Nephron (organoid): ENCODE results near the gene NEURL3.

ENCODE experiments used
- H3K27ac Mint-ChIP-seq, 3 experiments: 2 replicates each; pipeline ENCODE4 v1.8.0; 2020; ENCODE audit warnings: mixed read lengths in 3 of 3, mild to moderate bottlenecking in 2 of 3, moderate library complexity in 1 of 3
- H3K27me3 Mint-ChIP-seq: 2 replicates; pipeline ENCODE4 v1.8.0; 2021; ENCODE audit warnings: low read depth, mild to moderate bottlenecking, moderate library complexity, mixed read lengths
- H3K36me3 Mint-ChIP-seq: 2 replicates; pipeline ENCODE4 v1.8.0; 2020; ENCODE audit warnings: low read depth, mixed read lengths
- H3K4me1 Mint-ChIP-seq: 2 replicates; pipeline ENCODE4 v1.8.0; 2020; ENCODE audit warnings: mixed read lengths
- H3K4me3 Mint-ChIP-seq, 3 experiments: 2 replicates each; pipeline ENCODE4 v1.8.0; 2020; ENCODE audit warnings: mild to moderate bottlenecking in 3 of 3, mixed read lengths in 3 of 3, moderate library complexity in 2 of 3
- H3K9me3 Mint-ChIP-seq: 2 replicates; pipeline ENCODE4 v1.8.0; 2020; ENCODE audit warnings: mixed read lengths
- CTCF ChIP-seq, 3 experiments: fragments of 200-600 bp; sonication (generic); IDR thresholded peaks; one replicate each; pipeline ENCODE4 v1.5.0; 2021; ENCODE audit warnings: antibody characterized with exemption in 3 of 3; ENCODE audit not compliant: unreplicated experiment in 3 of 3

NEURL3 gene

DNA sequence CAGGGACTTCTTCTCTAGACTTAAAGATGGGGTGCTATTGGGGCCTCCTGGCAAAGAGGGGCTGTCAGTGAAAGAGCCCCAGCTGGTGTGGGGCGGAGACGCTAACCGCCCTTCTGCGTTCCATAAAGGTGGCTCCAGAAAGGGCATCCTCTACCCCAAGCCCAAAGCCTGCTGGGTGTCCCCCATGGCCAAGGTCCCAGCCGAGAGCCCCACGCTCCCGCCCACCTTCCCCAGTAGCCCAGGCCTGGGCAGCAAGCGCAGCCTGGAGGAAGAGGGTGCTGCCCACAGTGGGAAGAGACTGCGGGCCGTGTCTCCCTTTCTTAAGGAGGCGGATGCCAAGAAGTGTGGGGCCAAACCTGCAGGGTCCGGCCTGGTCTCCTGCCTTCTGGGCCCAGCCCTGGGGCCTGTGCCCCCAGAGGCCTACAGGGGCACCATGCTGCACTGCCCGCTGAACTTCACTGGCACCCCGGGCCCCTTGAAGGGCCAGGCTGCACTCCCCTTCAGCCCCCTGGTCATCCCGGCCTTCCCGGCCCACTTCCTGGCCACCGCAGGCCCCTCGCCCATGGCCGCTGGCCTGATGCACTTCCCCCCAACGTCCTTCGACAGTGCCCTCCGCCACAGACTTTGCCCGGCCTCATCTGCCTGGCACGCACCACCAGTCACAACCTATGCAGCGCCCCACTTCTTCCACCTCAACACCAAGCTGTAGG is 46.6 kb upstream of the NEURL3 start:
- H3K27ac Mint-ChIP-seq = no peak overlapping the region
- H3K4me1 Mint-ChIP-seq = peaks cover 5% of the 10 kb centered on the region
- no peaks in the 10 kb centered on the region for H3K36me3 Mint-ChIP-seq
- TF ChIP-seq CTCF (IDR thresholded peaks at IDR 0.05; ENCODE audit: unreplicated experiment in 3 of 3) = no peak
- H3K4me3 Mint-ChIP-seq = no peak overlapping the region
- no peaks in the 10 kb centered on the region for H3K9me3 Mint-ChIP-seq
- H3K27me3 Mint-ChIP-seq = no peaks in the 10 kb centered on the region

GRCh38 chr2:96550787-96551604 is 45.8 kb upstream of the NEURL3 start:
- Mint-ChIP-seq H3K4me3 (no peak overlapping the region), H3K9me3 (no peaks in the 10 kb centered on the region), H3K27ac (no peak overlapping the region), H3K4me1 (peaks cover 5% of the 10 kb centered on the region), H3K27me3 (no peaks in the 10 kb centered on the region), H3K36me3 (no peaks in the 10 kb centered on the region)
- no peak for TF ChIP-seq CTCF (IDR thresholded peaks at IDR 0.05; ENCODE audit: unreplicated experiment in 3 of 3)

- Mint-ChIP-seq H3K36me3 (peaks cover 3% of the 10 kb centered on the region), H3K27ac (no peak overlapping the region), H3K4me3 (no peak overlapping the region), H3K27me3 (no peaks in the 10 kb centered on the region), H3K4me1 (peaks cover 5% of the 10 kb centered on the region), H3K9me3 (no peaks in the 10 kb centered on the region)
- TF ChIP-seq CTCF (IDR thresholded peaks at IDR 0.05; ENCODE audit: unreplicated experiment in 3 of 3) = peak in 1 of 3 experiments; percentile 15
Observed at GRCh38 chr2:96549967-96550786, 45.0 kb upstream of the NEURL3 start.

DNA sequence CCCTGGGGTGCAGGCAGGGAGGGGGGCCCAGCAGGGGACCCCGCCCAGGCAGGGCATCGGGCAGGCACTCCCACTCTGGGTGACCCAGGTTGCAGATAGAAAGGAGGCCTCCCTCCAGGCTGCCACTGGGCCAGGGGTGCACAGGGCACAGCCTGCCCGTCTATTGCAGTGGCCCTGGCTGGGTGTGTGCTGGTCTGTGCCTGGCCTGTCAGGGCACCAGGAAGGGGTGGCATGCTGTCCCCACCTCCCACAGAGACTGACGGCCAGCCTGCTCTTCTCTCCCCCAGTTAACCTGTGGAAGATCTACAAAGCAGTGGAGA is 44.3 kb upstream of the NEURL3 start:
- TF ChIP-seq CTCF (IDR thresholded peaks at IDR 0.05; ENCODE audit: unreplicated experiment in 3 of 3) = no peak
- Mint-ChIP-seq H3K36me3 (peaks cover 8% of the 10 kb centered on the region), H3K9me3 (peaks cover 1% of the 10 kb centered on the region), H3K27me3 (no peaks in the 10 kb centered on the region), H3K27ac (no peak overlapping the region), H3K4me3 (no peak overlapping the region), H3K4me1 (peaks cover 5% of the 10 kb centered on the region)

GRCh38 chr2:96548558-96549465 is 43.7 kb upstream of the NEURL3 start:
- Mint-ChIP-seq H3K27me3 (no peaks in the 10 kb centered on the region), H3K4me3 (no peak overlapping the region), H3K4me1 (peaks cover 5% of the 10 kb centered on the region), H3K36me3 (peaks cover 11% of the 10 kb centered on the region), H3K27ac (no peak overlapping the region), H3K9me3 (peaks cover 3% of the 10 kb centered on the region)
- no peak for TF ChIP-seq CTCF (IDR thresholded peaks at IDR 0.05; ENCODE audit: unreplicated experiment in 3 of 3)
